Measurements from ENCODE around the gene TXNDC9. TPM values are rescaled to one million over a fixed set of nuclear protein-coding genes. Genes with fewer than 3 reads are reported as not detected.
"Not testable (repeated sequence)": the region's sequence is repeated elsewhere in the genome, so short reads cannot be mapped to it uniquely, and the experiment has no call there.

TXNDC9 gene
- total and polyA plus RNA-seq, 9 donors = 12.0 to 29.2 (median 19.9) TPM

GRCh38 chr2:99376254-99376864 lies 40.2 kb upstream of the TXNDC9 start:
- TF ChIP-seq POLR2A (IDR thresholded peaks at IDR 0.05) (no peak), CTCF (IDR thresholded peaks at IDR 0.05) (no peak), EP300 (IDR thresholded peaks at IDR 0.05) (no peak)
- H3K9me3 ChIP-seq = no peaks in the 10 kb centered on the region
- WGBS, 3 donors = 94 to 95% (median 95%) methylated on average over 7 of the region's 7 CpGs
- H3K27ac ChIP-seq = no peak overlapping the region
- H3K4me1 ChIP-seq (ENCODE audit: insufficient read depth) = no peaks in the 10 kb centered on the region
- H3K36me3 ChIP-seq = no peaks in the 10 kb centered on the region
- intact Hi-C loops (cut with DNase I) = no loop called here
- DNase-seq = no peak
- no peaks in the 10 kb centered on the region for H3K27me3 ChIP-seq
- H3K4me3 ChIP-seq = no peak overlapping the region

DNA sequence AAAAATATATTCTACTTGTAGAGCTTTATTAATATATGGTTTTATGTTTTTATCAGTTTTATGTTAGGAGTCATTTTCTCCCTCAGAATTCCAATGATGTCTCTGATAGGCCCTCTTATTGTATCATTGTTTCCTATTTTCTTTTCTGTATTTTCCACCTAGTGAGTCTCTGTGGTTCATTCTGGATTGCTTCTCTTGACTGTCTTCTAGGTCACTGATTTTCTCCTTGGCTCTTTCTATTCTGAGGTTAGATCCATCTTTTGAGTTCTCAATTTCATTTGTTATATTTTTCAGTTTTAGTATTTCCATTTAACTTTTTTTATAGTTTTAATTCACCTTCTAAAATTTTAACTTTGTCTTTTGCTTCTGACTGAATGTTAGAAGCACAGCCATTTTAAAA lies 38.6 kb upstream of the TXNDC9 start:
- Histone ChIP-seq H3K9me3 (no peaks in the 10 kb centered on the region), H3K27me3 (no peaks in the 10 kb centered on the region), H3K36me3 (no peaks in the 10 kb centered on the region), H3K4me3 (no peak overlapping the region), H3K27ac (no peak overlapping the region), H3K4me1 (ENCODE audit: insufficient read depth) (no peaks in the 10 kb centered on the region)
- intact Hi-C loops (cut with DNase I) = no loop called here
- DNase-seq = no peak
- no peak for TF ChIP-seq EP300 (IDR thresholded peaks at IDR 0.05)
- TF ChIP-seq POLR2A (IDR thresholded peaks at IDR 0.05) = no peak
- no peak for TF ChIP-seq CTCF (IDR thresholded peaks at IDR 0.05)

GRCh38 chr2:99373144-99373543 lies 37.0 kb upstream of the TXNDC9 start:
- H3K4me1 ChIP-seq (ENCODE audit: insufficient read depth) = no peaks in the 10 kb centered on the region
- no peaks in the 10 kb centered on the region for H3K9me3 ChIP-seq
- H3K4me3 ChIP-seq = no peak overlapping the region
- DNase-seq = no peak
- no peaks in the 10 kb centered on the region for H3K27me3 ChIP-seq
- H3K27ac ChIP-seq = no peak overlapping the region
- TF ChIP-seq CTCF (IDR thresholded peaks at IDR 0.05) = no peak
- no peak for TF ChIP-seq EP300 (IDR thresholded peaks at IDR 0.05)
- TF ChIP-seq POLR2A (IDR thresholded peaks at IDR 0.05) = no peak
- no peaks in the 10 kb centered on the region for H3K36me3 ChIP-seq
- 97 to 98% (median 98%) methylated on average over 4 of the region's 4 CpGs for WGBS, 3 donors
- intact Hi-C loops (cut with DNase I) = no loop called here

DNA sequence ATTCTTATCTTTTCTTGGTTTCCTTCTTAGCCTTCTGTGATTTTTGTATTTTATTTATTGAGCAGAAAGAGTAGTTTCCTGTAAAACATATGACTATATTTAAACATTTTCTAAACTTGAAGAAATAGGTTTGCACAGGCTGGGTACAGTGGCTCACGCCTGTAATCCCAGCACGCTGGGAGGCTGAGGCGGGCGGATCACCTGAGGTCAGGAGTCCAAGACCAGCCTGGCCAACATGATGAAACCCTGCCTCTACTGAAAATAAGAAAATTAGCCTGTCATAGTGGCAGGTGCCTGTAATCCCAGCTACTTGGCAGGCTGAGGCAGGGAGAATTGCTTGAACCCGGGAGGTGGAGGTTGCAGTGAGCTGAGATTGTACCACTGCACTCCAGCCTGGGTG lies 32.7 kb upstream of the TXNDC9 start:
- H3K9me3 ChIP-seq; H3K27ac ChIP-seq; H3K36me3 ChIP-seq; H3K4me1 ChIP-seq (ENCODE audit: insufficient read depth); DNase-seq; H3K4me3 ChIP-seq; intact Hi-C loops (cut with DNase I); H3K27me3 ChIP-seq: not testable (repeated sequence)
- WGBS, 3 donors = 98 to 99% (median 98%) methylated on average over 5 of the region's 5 CpGs

DNA sequence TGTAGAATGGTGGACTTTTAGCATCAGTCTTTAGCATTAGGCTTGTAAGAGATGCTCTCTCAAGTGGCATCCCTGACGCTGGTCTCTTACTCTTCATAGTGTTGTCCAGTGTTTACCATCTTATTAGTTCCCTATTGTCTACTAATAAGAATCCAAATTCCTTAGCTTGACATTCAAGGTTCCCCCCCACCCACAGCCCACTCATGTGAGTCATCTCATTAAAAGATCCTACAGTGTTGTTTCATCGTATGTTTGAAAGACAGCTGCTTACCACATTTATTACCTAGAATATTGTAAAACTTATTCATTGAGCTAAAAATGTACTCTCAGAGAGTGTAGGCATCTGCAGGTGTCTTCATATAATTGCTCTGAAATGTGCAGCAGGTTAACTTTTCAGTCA lies 29.5 kb upstream of the TXNDC9 start:
- H3K4me3 ChIP-seq = no peak overlapping the region
- WGBS, 3 donors = 73 to 87% (median 82%) methylated on average over 2 of the region's 2 CpGs
- no peaks in the 10 kb centered on the region for H3K27me3 ChIP-seq
- H3K36me3 ChIP-seq = no peaks in the 10 kb centered on the region
- no peaks in the 10 kb centered on the region for H3K4me1 ChIP-seq (ENCODE audit: insufficient read depth)
- intact Hi-C loops (cut with DNase I) = no loop called here
- TF ChIP-seq CTCF (IDR thresholded peaks at IDR 0.05) (no peak), POLR2A (IDR thresholded peaks at IDR 0.05) (no peak), EP300 (IDR thresholded peaks at IDR 0.05) (no peak)
- H3K27ac ChIP-seq = no peak overlapping the region
- H3K9me3 ChIP-seq = no peaks in the 10 kb centered on the region
- DNase-seq = no peak
